HepG2 (cell line): ENCODE data around the gene INO80. TPM values are rescaled to one million over a fixed set of nuclear protein-coding genes. Genes with fewer than 3 reads are reported as not detected.
A peak's percentile ranks its signal among the peaks of the same experiment; 100 is the strongest.

Source experiments
- ATAC-seq: fragments of 200-7000 bp; cut with Tn5 transposase; 3 replicates; pipeline ENCODE4 v1.9.1; 2020; ENCODE audit warnings: mild to moderate bottlenecking, moderate library complexity
- BruUV-seq: library from RNA; stranded (reverse); fragments of 400-500 nt; replicated peaks from 2 replicates; lab custom pipeline; 2021; lab: Mats Ljungman, UMichigan
- CTCF ChIA-PET: fragments of 300-600 bp; formaldehyde crosslinking; extraction: SDS; loops from one replicate; lab custom pipeline; 2021; ENCODE audit warnings: low total read pairs, inconsistent platforms, low intra/inter-chr PET ratio; lab: Yijun Ruan, JAX
- POLR2A ChIA-PET: fragments of 350-600 bp; sonication (Branson Sonifier 250); formaldehyde crosslinking; loops from one replicate; lab custom pipeline; 2020; ENCODE audit warnings: antibody characterized with exemption, inconsistent platforms; lab: Yijun Ruan, JAX
- DNase-seq: peaks from one replicate; pipeline ENCODE4 v3.0.0-alpha.2; 2015; ENCODE audit warnings: low spot score
- FAIRE-seq: peaks from 3 replicates; lab custom pipeline; 2011; peaks lifted over from hg19 to GRCh38; lab: Jason Lieb, UNC
- H2AFZ ChIP-seq: one replicate; pipeline ENCODE4 v1.6.1; 2011; ENCODE audit warnings: low read length, inconsistent platforms
- H3K27ac ChIP-seq: fragments of 300-600 bp; 3 replicates; pipeline ENCODE4 v1.8.0; 2011; ENCODE audit warnings: mixed run types, mild to moderate bottlenecking, mixed read lengths, low read length, inconsistent platforms; ENCODE audit not compliant: insufficient read depth; ENCODE audit errors: extremely low read length
- H3K27me3 ChIP-seq, 2 experiments: fragments of 200-600 bp in 1 of 2; 2 replicates in 1 of 2; 3 replicates in 1 of 2; pipeline versions ENCODE4 v1.6.0 to v1.8.0; 2011; ENCODE audit warnings: low read length in 2 of 2, mild to moderate bottlenecking in 2 of 2, moderate library complexity in 2 of 2, inconsistent platforms in 1 of 2; ENCODE audit not compliant: insufficient read depth in 2 of 2, control insufficient read depth in 1 of 2
- H3K36me3 ChIP-seq, 2 experiments: fragments of 200-600 bp in 1 of 2; replicated peaks in 1 of 2; 2 replicates in 1 of 2; 3 replicates in 1 of 2; pipeline versions ENCODE4 v1.5.1 to v1.8.0; 2011; ENCODE audit warnings: low read length in 2 of 2, inconsistent platforms in 1 of 2; ENCODE audit not compliant: insufficient read depth in 2 of 2, control insufficient read depth in 1 of 2
- H3K4me1 ChIP-seq: 2 replicates; pipeline ENCODE4 v1.5.1; 2012; ENCODE audit warnings: low read length, inconsistent platforms; ENCODE audit not compliant: insufficient read depth
- H3K4me2 ChIP-seq: 2 replicates; pipeline ENCODE4 v1.6.0; 2011; ENCODE audit warnings: low read depth, low read length, inconsistent platforms
- H3K4me3 ChIP-seq, 3 experiments: fragments of 200-600 bp in 1 of 3; sonication (generic), shearing (Covaris generic) in 1 of 3; replicated peaks in 1 of 3; 2 replicates each; pipeline ENCODE4 v1.5.1; 2011 to 2016; ENCODE audit warnings: low read length in 3 of 3, inconsistent platforms in 2 of 3, low read depth in 2 of 3, mild to moderate bottlenecking in 2 of 3, control low read depth in 1 of 3, mixed read lengths in 1 of 3; ENCODE audit not compliant: insufficient read depth in 1 of 3
- H3K79me2 ChIP-seq: one replicate; pipeline ENCODE4 v1.6.1; 2011; ENCODE audit warnings: low read length, inconsistent platforms; ENCODE audit not compliant: insufficient read depth
- H3K9ac ChIP-seq: 2 replicates; pipeline ENCODE4 v1.6.0; 2011; ENCODE audit warnings: mild to moderate bottlenecking, low read depth, low read length, inconsistent platforms; ENCODE audit not compliant: insufficient read depth
- H3K9me3 ChIP-seq: 2 replicates; pipeline ENCODE4 v1.5.1; 2012; ENCODE audit warnings: mild to moderate bottlenecking, low read length
- H4K20me1 ChIP-seq: 2 replicates; pipeline ENCODE4 v1.6.0; 2011; ENCODE audit warnings: inconsistent platforms, mild to moderate bottlenecking, low read length, moderate library complexity; ENCODE audit not compliant: insufficient read depth
- FOXA1 ChIP-seq, 2 experiments: fragments of 450-650 bp in 1 of 2; sonication (generic) in 1 of 2; formaldehyde crosslinking in 1 of 2; IDR thresholded peaks; 2 replicates each; pipeline versions ENCODE4 v1.4.0 to v1.6.1; 2016 to 2020; ENCODE audit warnings: missing genetic modification reagents in 1 of 2
- FOXA3 ChIP-seq: IDR thresholded peaks from 2 replicates; pipeline ENCODE4 v1.6.1; 2016; ENCODE audit warnings: missing genetic modification reagents, missing compliant biosample characterization
- FOXP1 ChIP-seq, 2 experiments: fragments of 450-650 bp in 1 of 2; IDR thresholded peaks; 2 replicates each; pipeline ENCODE4 v1.6.1; 2017 to 2018; ENCODE audit warnings: antibody characterized with exemption in 1 of 2
- FOXP4 ChIP-seq: sonication (generic); formaldehyde crosslinking; IDR thresholded peaks from 2 replicates; pipeline ENCODE4 v1.4.0; 2020; ENCODE audit warnings: missing genetic modification reagents
- LCORL ChIP-seq, 2 experiments: fragments of 450-650 bp in 1 of 2; sonication (generic) in 1 of 2; formaldehyde crosslinking in 1 of 2; IDR thresholded peaks; 2 replicates each; pipeline versions ENCODE4 v1.5.0 to v1.6.1; 2017 to 2020; ENCODE audit warnings: antibody characterized with exemption in 1 of 2, missing genetic modification reagents in 1 of 2
- MED1 ChIP-seq: sonication (generic); formaldehyde crosslinking; IDR thresholded peaks from 2 replicates; pipeline ENCODE4 v1.4.0; 2020; ENCODE audit warnings: missing genetic modification reagents
- SYNCRIP ChIP-seq: fragments of 200-400 bp; formaldehyde crosslinking; IDR thresholded peaks from 2 replicates; pipeline ENCODE4 v1.6.1; 2018; ENCODE audit warnings: mild to moderate bottlenecking, low read depth, low read length; ENCODE audit not compliant: insufficient read depth
- TCF7L2 ChIP-seq: IDR thresholded peaks from 2 replicates; pipeline ENCODE4 v1.6.1; 2011; ENCODE audit warnings: mild to moderate bottlenecking, low read depth, low read length, moderate library complexity
- ZMYM2 ChIP-seq: sonication (generic); formaldehyde crosslinking; IDR thresholded peaks from 2 replicates; pipeline ENCODE4 v1.8.0; 2022; ENCODE audit warnings: mild to moderate bottlenecking, missing genetic modification reagents
- ZMYM3 ChIP-seq: sonication (generic); formaldehyde crosslinking; IDR thresholded peaks from 2 replicates; pipeline ENCODE4 v1.5.1; 2020; ENCODE audit warnings: mild to moderate bottlenecking, missing genetic modification reagents
- ZNF121 ChIP-seq: sonication (generic); formaldehyde crosslinking; IDR thresholded peaks from 2 replicates; pipeline ENCODE4 v1.5.0; 2020; ENCODE audit warnings: mild to moderate bottlenecking, missing genetic modification reagents
- ZNF572 ChIP-seq: sonication (generic); formaldehyde crosslinking; IDR thresholded peaks from 2 replicates; pipeline ENCODE4 v1.5.1; 2020; ENCODE audit warnings: mild to moderate bottlenecking, missing genetic modification reagents
- ZNF605 ChIP-seq: sonication (generic); formaldehyde crosslinking; IDR thresholded peaks from 2 replicates; pipeline ENCODE4 v1.8.0; 2022; ENCODE audit warnings: mild to moderate bottlenecking, missing genetic modification reagents
- ZNF773 ChIP-seq: sonication (generic); formaldehyde crosslinking; IDR thresholded peaks from 2 replicates; pipeline ENCODE4 v1.4.0; 2020; ENCODE audit warnings: missing genetic modification reagents, borderline replicate concordance
- WGBS: methylation state at CpG from one replicate; pipeline ENCODE4 v1.1.6; 2017; ENCODE audit warnings: low lambda C conversion rate; 5-methylcytosine and 5-hydroxymethylcytosine counted together
- in situ Hi-C: cut with HindIII; loops from 2 replicates; pipeline ENCODE4 v1.10.0; 2017; ENCODE audit warnings: low pct_unique_long_range_greater_than_20kb; ENCODE audit not compliant: extremely low pct_ligation_motif_present
- intact Hi-C: fragments of 100-400 bp; cut with micrococcal nuclease; formaldehyde crosslinking; loops from one replicate; pipeline ENCODE4 v1.10.0; 2022; ENCODE audit not compliant: unreplicated experiment
- polyA plus RNA-seq, 8 experiments: library from polyadenylated mRNA; depleted of rRNA in 3 of 8; stranded (reverse) in 7 of 8; unstranded in 1 of 8; fragments of >200 nt; fragmentation: Illumina TruSeq in 4 of 8; extraction: Trizol in 4 of 8; gene quantifications; 2 replicates each; pipeline versions ENCODE4 v1.2.1 to v1.2.3, GENCODE V29; 2011 to 2016; ENCODE audit warnings: low read depth in 4 of 8, missing spikeins in 1 of 8, mixed read lengths in 1 of 8; ENCODE audit not compliant: insufficient read depth in 1 of 8
- total RNA-seq, 5 experiments: library from RNA; depleted of rRNA; stranded (reverse); fragments of >200 nt; fragmentation: Illumina TruSeq; extraction: Trizol; gene quantifications; 2 replicates each; pipeline ENCODE4 v1.2.3, GENCODE V29; 2016; ENCODE audit warnings: low read depth in 1 of 5
- TF ChIP-seq, protein P1 (sequence below): sonication (generic); formaldehyde crosslinking; IDR thresholded peaks from 2 replicates; pipeline ENCODE4 v1.4.0; 2020; ENCODE audit warnings: missing genetic modification reagents, mild to moderate bottlenecking, borderline replicate concordance
- TF ChIP-seq, protein P2 (sequence below): sonication (generic); formaldehyde crosslinking; IDR thresholded peaks from 2 replicates; pipeline ENCODE4 v1.5.0; 2020; ENCODE audit warnings: missing genetic modification reagents

Gene INO80
- total and polyA plus RNA-seq, 2 of the 13 experiments (the other 11 are each of a cell fraction or from before 2014, with no cell fraction given): 3.6 to 14.8 TPM

GRCh38 chr15:41125931-41126642 is 10.0 kb upstream of the INO80 start (continued):
- no peak for TF ChIP-seq TCF7L2
- no peak for TF ChIP-seq ZNF572

DNA sequence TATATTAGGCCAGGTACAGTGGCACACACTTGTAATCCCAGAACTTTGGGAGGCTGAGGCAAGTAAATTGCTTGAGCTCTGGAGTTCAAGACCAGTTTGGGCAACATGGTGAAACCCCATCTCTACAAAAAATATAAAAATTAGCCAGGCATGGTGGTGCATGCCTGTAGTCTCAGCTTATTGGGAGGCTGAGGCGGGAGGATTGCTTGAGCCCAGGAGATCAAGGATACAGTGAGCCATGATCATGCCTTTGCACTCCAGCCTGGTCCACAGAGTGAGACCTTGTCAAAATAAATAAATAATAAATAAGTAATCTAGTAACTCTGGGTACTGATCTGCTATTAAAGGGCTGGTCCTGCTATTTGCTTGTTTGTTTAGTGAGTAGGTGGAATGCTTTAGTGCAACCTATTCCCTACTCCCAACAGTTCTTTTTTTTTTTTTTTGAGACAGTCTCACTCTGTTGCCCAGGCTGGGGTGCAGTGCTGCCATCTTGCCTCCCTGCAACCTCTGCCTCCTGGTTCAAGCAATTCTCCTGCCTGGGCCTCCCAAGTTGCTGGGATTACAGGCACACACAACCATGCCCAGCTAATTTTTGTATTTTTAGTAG is 9.1 kb upstream of the INO80 start:
- H3K4me2 ChIP-seq: peak overlapping the region; percentile 68; the same call in 1 of the 2 replicates
- no peaks in the 10 kb centered on the region for H3K36me3 ChIP-seq
- intact Hi-C loops (no loop called here), in situ Hi-C loops (no loop called here)
- H2AFZ ChIP-seq: no peak overlapping the region
- DNase-seq (peak; percentile 60), ATAC-seq (peak; percentile 85), FAIRE-seq (no peak)
- no peak overlapping the region for H3K4me3 ChIP-seq
- no peaks in the 10 kb centered on the region for H3K9me3 ChIP-seq
- no peaks in the 10 kb centered on the region for H4K20me1 ChIP-seq
- peak overlapping the region; percentile 30 for H3K27ac ChIP-seq
- POLR2A ChIA-PET: interaction anchor here (1.2 to 4.0 kb wide), 2 partner anchors 9 to 16 kb away, joined by 4 to 30 read pairs; partner anchors contain the start of gene INO80
- CTCF ChIA-PET: no interaction called here
- H3K27me3 ChIP-seq: no peaks in the 10 kb centered on the region; a peak in 1 of 5 replicates
- WGBS: 27% methylated on average over 1 of the region's 1 CpG
- no peaks in the 10 kb centered on the region for H3K79me2 ChIP-seq
- H3K9ac ChIP-seq: no peak overlapping the region
- H3K4me1 ChIP-seq: peaks cover 73% of the 10 kb centered on the region
- no TSS peak for BruUV-seq
- peak; percentile 44; the same call in 1 of the 2 replicates for TF ChIP-seq FOXP4 (CRISPR knock-in tag)
- TF ChIP-seq, protein P1, sequence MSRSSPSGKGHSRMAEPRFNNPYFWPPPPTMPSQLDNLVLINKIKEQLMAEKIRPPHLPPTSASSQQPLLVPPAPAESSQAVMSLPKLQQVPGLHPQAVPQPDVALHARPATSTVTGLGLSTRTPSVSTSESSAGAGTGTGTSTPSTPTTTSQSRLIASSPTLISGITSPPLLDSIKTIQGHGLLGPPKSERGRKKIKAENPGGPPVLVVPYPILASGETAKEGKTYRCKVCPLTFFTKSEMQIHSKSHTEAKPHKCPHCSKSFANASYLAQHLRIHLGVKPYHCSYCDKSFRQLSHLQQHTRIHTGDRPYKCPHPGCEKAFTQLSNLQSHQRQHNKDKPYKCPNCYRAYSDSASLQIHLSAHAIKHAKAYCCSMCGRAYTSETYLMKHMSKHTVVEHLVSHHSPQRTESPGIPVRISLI (CRISPR knock-in tag): peak; percentile 82
- TF ChIP-seq ZNF773 (CRISPR knock-in tag): no peak
- TF ChIP-seq ZMYM2 (CRISPR knock-in tag): 0 out of 2 replicates have a peak, but pooled peaks have one; percentile 42
- peak; percentile 67; the same call in 1 of the 2 replicates for TF ChIP-seq FOXA3 (CRISPR knock-in tag)
- no peak for TF ChIP-seq SYNCRIP
- peak; percentile 45 for TF ChIP-seq MED1
- TF ChIP-seq, protein P2, sequence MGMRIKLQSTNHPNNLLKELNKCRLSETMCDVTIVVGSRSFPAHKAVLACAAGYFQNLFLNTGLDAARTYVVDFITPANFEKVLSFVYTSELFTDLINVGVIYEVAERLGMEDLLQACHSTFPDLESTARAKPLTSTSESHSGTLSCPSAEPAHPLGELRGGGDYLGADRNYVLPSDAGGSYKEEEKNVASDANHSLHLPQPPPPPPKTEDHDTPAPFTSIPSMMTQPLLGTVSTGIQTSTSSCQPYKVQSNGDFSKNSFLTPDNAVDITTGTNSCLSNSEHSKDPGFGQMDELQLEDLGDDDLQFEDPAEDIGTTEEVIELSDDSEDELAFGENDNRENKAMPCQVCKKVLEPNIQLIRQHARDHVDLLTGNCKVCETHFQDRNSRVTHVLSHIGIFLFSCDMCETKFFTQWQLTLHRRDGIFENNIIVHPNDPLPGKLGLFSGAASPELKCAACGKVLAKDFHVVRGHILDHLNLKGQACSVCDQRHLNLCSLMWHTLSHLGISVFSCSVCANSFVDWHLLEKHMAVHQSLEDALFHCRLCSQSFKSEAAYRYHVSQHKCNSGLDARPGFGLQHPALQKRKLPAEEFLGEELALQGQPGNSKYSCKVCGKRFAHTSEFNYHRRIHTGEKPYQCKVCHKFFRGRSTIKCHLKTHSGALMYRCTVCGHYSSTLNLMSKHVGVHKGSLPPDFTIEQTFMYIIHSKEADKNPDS (CRISPR knock-in tag): peak; percentile 84
- peak; percentile 45; the same call in 1 of the 2 replicates for TF ChIP-seq ZMYM3 (CRISPR knock-in tag)
- peak; percentile 35; the same call in 1 of the 2 replicates for TF ChIP-seq ZNF605
- peak; percentile 64 for TF ChIP-seq ZNF121 (CRISPR knock-in tag)
- no peak for TF ChIP-seq FOXP1 (IDR thresholded peaks at IDR 0.05)
- TF ChIP-seq FOXP1 (CRISPR knock-in tag; IDR thresholded peaks at IDR 0.05): peak; percentile 48; the same call in 1 of the 2 replicates
- peak; percentile 66 for TF ChIP-seq FOXA1 (IDR thresholded peaks at IDR 0.05)
- peak; percentile 25; the same call in 1 of the 2 replicates for TF ChIP-seq FOXA1 (CRISPR knock-in tag; IDR thresholded peaks at IDR 0.05)
- TF ChIP-seq LCORL (IDR thresholded peaks at IDR 0.05): 0 out of 2 replicates have a peak, but pooled peaks have one; percentile 14
- TF ChIP-seq LCORL (CRISPR knock-in tag; IDR thresholded peaks at IDR 0.05): no peak
